Mucosa of descending colon (tissue), 3 donors: ENCODE measurements around the gene SLC47A1. TPM values are rescaled to one million over a fixed set of nuclear protein-coding genes. Genes with fewer than 3 reads are reported as not detected.

Source experiments
- ATAC-seq: fragments of 200-7000 bp; cut with Tn5 transposase; one replicate; pipeline ENCODE4 v1.9.1; 2020; ENCODE audit warnings: mild to moderate bottlenecking, moderate library complexity
- DNase-seq, 3 donors: peaks; one replicate each; pipeline ENCODE4 v3.0.0-alpha.2; 2020
- H3K36me3 ChIP-seq: fragments of 200-600 bp; one replicate; pipeline ENCODE4 v1.8.0; 2021; ENCODE audit warnings: low read depth, mild to moderate bottlenecking
- H3K4me1 ChIP-seq: fragments of 200-600 bp; one replicate; pipeline ENCODE4 v1.8.0; 2021; ENCODE audit warnings: low read depth, mild to moderate bottlenecking
- H3K4me3 ChIP-seq: fragments of 200-600 bp; one replicate; pipeline ENCODE4 v1.8.0; 2021; ENCODE audit warnings: mild to moderate bottlenecking
- H3K9me3 ChIP-seq: fragments of 200-600 bp; one replicate; pipeline ENCODE4 v1.8.0; 2021; ENCODE audit warnings: mild to moderate bottlenecking
- intact Hi-C, 2 donors: fragments of 100-400 bp; cut with DNase I in 1 of 2; cut with micrococcal nuclease in 1 of 2; formaldehyde crosslinking; loops; one replicate each; pipeline versions ENCODE4 v1.11.0 to v1.11.1; 2022; cut with DNase I, micrococcal nuclease
- total RNA-seq, 3 donors: library from RNA; stranded (reverse); fragmentation: NEBNext Ultra II Directional in 2 of 3; extraction: Animal tissue kit (Norgen Biotek cat#: 25700) in 2 of 3; gene quantifications; one replicate each; pipeline versions ENCODE4 v1.2.1 to v1.2.4, GENCODE V29; 2021 to 2023
- TF ChIP-seq, protein P1 (sequence below): fragments of 200-600 bp; IDR thresholded peaks from one replicate; pipeline ENCODE4 v1.8.0; 2022; ENCODE audit warnings: antibody characterized with exemption, mild to moderate bottlenecking
- donor health status: DM: no; HTN: no; CAD: no; lungs with moderate emphysema.
- donor health status: DM: no; HTN: no; CAD: no.
- donor health status: DM: no; HTN: yes; CAD: no.

SLC47A1 gene
- total RNA-seq, 3 donors from 2014 or later = 1.0 to 2.9 (median 2.3) TPM

DNA sequence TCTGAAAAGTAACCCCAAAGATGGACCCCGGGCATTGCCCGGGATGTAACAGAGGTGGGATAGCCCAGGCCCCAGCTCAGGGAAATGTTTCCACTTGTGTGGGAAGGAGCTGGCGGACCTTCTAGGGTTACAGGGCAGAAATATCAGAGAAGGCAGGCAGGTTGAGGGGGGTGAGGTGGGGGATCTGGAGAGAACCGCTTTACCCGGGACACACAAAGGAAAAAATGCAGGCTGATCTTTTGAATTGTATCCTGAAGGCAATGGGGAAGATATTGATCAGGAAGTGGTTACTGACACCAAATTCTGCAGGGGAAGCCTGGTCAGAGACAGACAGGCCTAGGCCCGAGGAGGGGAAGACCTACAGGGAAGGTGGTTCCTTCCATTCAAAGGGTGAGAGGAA, 3.5 kb downstream of the SLC47A1 start:
- H3K9me3 ChIP-seq = no peaks in the 10 kb centered on the region
- no peak overlapping the region for H3K4me3 ChIP-seq
- intact Hi-C loops = no loop called here
- H3K36me3 ChIP-seq = no peaks in the 10 kb centered on the region
- ATAC-seq (no peak), DNase-seq (no peak)
- TF ChIP-seq, protein P1, sequence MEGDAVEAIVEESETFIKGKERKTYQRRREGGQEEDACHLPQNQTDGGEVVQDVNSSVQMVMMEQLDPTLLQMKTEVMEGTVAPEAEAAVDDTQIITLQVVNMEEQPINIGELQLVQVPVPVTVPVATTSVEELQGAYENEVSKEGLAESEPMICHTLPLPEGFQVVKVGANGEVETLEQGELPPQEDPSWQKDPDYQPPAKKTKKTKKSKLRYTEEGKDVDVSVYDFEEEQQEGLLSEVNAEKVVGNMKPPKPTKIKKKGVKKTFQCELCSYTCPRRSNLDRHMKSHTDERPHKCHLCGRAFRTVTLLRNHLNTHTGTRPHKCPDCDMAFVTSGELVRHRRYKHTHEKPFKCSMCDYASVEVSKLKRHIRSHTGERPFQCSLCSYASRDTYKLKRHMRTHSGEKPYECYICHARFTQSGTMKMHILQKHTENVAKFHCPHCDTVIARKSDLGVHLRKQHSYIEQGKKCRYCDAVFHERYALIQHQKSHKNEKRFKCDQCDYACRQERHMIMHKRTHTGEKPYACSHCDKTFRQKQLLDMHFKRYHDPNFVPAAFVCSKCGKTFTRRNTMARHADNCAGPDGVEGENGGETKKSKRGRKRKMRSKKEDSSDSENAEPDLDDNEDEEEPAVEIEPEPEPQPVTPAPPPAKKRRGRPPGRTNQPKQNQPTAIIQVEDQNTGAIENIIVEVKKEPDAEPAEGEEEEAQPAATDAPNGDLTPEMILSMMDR = no peak
- peaks cover 11% of the 10 kb centered on the region for H3K4me1 ChIP-seq

DNA sequence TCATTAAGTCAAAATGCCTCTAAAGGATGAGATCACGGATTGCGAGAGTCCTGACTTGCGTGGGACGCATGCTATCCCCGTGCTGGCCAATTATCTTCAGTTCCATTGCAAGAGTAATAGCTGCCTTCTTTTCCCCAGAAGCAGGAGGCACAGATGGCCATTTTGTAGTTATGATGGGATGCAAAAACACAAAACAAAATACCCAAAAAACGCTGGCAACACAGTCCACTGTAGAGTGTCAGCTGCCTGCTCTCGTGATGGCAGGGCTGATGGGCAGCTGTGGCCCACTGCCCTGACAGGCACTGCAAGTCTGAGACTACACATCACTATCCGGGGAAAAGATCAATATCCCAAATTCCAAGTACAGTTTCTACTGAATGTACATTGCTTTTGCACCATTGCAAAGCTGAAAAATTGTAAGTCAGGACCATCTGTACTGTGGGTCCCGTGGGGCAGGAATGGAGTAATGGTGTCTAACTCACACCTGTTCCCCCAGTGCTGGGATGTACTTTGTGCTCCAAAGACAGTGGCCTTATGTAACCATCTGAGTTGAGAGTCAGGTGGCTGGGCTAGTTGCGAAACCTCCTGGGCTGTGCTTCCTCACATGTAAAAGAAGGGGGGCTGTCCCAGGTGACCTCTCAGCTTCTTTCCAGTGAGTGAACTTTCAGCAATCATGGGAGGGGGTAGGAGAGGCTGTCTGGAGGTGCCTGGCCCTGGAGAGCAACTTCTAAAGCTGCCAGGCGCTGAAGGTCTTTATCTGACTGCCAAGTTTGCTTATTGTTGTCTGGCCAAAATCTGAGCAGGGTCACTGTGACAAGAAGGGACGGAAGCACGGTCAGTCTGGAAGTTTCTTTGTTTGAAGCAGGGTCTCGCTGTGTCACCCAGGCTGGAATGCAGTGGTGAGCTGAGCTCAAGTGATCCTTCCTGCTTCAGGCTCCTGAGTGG, 4.7 kb downstream of the SLC47A1 start:
- Histone ChIP-seq H3K9me3 (no peaks in the 10 kb centered on the region), H3K36me3 (no peaks in the 10 kb centered on the region), H3K4me1 (peaks cover 11% of the 10 kb centered on the region), H3K4me3 (no peak overlapping the region)
- intact Hi-C loops = no loop called here
- ATAC-seq (no peak), DNase-seq (peak in 1 of 3 donors; percentile 25)
- TF ChIP-seq, protein P1 = no peak

DNA sequence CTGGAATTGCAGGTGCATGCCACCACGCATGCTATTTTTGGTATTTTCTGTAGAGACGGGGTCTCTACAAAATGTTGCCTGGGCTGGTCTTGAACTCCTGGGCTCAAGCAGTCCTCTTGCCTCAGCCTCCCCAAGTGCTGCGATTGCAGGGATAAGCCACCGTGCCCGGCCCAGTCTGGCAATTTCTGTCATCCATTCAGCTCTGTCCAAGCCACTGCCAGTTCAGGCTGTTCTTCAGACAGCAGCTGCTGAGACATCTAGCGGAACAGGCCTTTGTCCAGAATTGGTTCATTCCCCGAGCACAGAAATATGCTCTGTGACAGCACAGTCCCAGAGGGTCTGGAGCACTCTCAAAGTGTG, 5.4 kb downstream of the SLC47A1 start:
- no peak for ATAC-seq
- TF ChIP-seq, protein P1 = no peak

DNA sequence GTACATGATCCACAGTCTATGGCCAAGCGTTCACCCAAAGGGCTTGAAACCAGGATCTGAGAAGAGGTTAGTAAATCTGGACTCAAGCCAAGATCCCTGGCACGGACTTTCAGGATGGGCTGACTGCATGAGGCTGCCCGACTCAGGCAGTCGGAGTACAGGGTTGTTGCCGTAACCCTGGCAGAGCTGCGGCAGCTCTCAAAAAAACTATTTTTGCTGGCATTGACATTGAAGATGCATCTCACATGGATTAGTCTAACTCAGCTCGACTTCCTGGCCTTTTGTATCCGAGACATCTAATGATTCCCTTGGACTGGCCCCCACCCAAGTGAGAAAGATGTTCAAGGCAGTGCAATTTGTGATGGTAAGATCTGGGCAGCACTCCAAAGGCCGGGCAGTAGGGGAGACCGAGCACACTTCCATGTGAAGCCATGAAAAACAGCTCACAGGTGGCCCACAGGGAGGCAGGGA, 6.2 kb downstream of the SLC47A1 start:
- no peak for ATAC-seq
- TF ChIP-seq, protein P1 = no peak
- intact Hi-C loops = no loop called here

More for the DNA sequence above, 5.4 kb downstream of the SLC47A1 start:
- Histone ChIP-seq H3K36me3 (no peaks in the 10 kb centered on the region), H3K9me3 (no peaks in the 10 kb centered on the region), H3K4me1 (peaks cover 5% of the 10 kb centered on the region), H3K4me3 (no peak overlapping the region)
- DNase-seq = no peak
- intact Hi-C loops = no loop called here

DNA sequence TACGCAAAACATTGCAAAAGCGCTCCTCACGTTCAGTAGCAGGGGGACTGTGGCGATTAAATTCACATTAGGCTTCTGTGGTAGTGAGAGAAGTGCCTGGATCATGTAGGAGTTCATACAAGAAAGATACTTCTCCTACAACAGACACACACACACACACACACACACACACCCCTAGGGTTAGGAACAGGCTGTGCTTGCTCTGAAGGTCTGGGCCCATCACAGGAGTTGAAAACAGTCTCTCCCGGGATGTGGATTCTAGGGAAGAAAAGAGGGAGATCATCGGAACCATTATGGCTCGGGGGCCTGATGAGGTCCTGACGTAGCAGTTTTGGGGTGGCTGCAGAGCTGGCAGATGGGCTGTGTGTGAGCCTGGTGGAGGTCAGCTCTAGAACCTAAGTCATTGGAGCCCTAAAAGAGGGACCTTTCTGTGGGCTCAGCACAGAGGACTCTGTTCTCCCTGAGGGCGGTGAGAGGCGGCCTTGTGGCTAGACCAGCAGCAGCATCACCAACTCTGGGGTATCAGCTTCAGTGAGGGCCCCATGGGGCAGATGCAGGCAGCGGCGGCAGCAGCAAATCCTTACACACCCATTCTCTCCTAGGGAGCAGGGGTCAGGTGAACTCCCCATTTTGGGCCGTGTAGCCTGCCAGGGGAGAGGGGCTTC, 7.2 kb downstream of the SLC47A1 start:
- intact Hi-C loops = no loop called here
- no peak overlapping the region for H3K4me3 ChIP-seq
- no peaks in the 10 kb centered on the region for H3K9me3 ChIP-seq
- TF ChIP-seq, protein P1 = no peak
- H3K36me3 ChIP-seq = no peaks in the 10 kb centered on the region
- no peaks in the 10 kb centered on the region for H3K4me1 ChIP-seq
- DNase-seq (no peak), ATAC-seq (no peak)

More for the DNA sequence above, 6.2 kb downstream of the SLC47A1 start:
- Histone ChIP-seq H3K36me3 (no peaks in the 10 kb centered on the region), H3K9me3 (no peaks in the 10 kb centered on the region), H3K4me3 (no peak overlapping the region), H3K4me1 (no peaks in the 10 kb centered on the region)
- no peak for DNase-seq
